K562 (cell line): Measurements from ENCODE around the gene SNX27. TPM values are rescaled to one million over a fixed set of nuclear protein-coding genes. Genes with fewer than 3 reads are reported as not detected.

Experiments
- ATAC-seq: fragments of 200-7000 bp; cut with Tn5 transposase; 3 replicates; pipeline ENCODE4 v1.9.1; 2020; ENCODE audit warnings: moderate library complexity
- BruUV-seq: library from RNA; stranded (reverse); fragments of 400-500 nt; replicated peaks from 2 replicates; lab custom pipeline; 2021; lab: Mats Ljungman, UMichigan
- CTCF ChIA-PET: fragments of 300-600 bp; formaldehyde crosslinking; extraction: SDS; loops from one replicate; lab custom pipeline; 2021; ENCODE audit warnings: low intra/inter-chr PET ratio; lab: Yijun Ruan, JAX
- POLR2A ChIA-PET: fragments of 300-600, 350-650 bp; sonication (Branson Sonifier 250); formaldehyde crosslinking; extraction: SDS; loops from one replicate; lab custom pipeline; 2021; ENCODE audit warnings: antibody characterized with exemption, inconsistent platforms; lab: Yijun Ruan, JAX
- DNase-seq, 4 experiments: peaks; one replicate each; pipeline versions ENCODE4 v3.0.0 to v3.0.0-alpha.2; 2011 to 2018; ENCODE audit warnings: low spot score in 3 of 4, mixed read lengths in 3 of 4; ENCODE audit errors: extremely low read depth in 1 of 4
- FAIRE-seq: peaks from 2 replicates; lab custom pipeline; 2011; peaks lifted over from hg19 to GRCh38; lab: Jason Lieb, UNC
- H2AFZ ChIP-seq: 2 replicates; pipeline ENCODE4 v1.6.0; 2011; ENCODE audit warnings: low read depth, low read length, control low read depth, inconsistent platforms
- H3K27ac ChIP-seq: fragments of 200-600 bp; 3 replicates; pipeline ENCODE4 v1.8.0; 2011; ENCODE audit warnings: low read depth, mild to moderate bottlenecking, control low read depth, inconsistent platforms, low read length, moderate library complexity, mixed read lengths; ENCODE audit errors: extremely low read depth
- H3K27me3 ChIP-seq, 2 experiments: fragments of 300-600 bp in 1 of 2; 2 replicates in 1 of 2; 3 replicates in 1 of 2; pipeline versions ENCODE4 v1.6.0 to v1.8.0; 2011; ENCODE audit warnings: inconsistent platforms in 2 of 2, low read length in 2 of 2, mild to moderate bottlenecking in 1 of 2, mixed read lengths in 1 of 2, moderate library complexity in 1 of 2; ENCODE audit not compliant: control insufficient read depth in 2 of 2, insufficient read depth in 2 of 2
- H3K36me3 ChIP-seq: fragments of 300-600 bp; 3 replicates; pipeline ENCODE4 v1.8.0; 2011; ENCODE audit warnings: mild to moderate bottlenecking, low read length, inconsistent platforms; ENCODE audit not compliant: control insufficient read depth, insufficient read depth
- H3K4me1 ChIP-seq, 2 experiments: fragments of 200-600 bp in 1 of 2; replicated peaks in 1 of 2; 2 replicates in 1 of 2; 3 replicates in 1 of 2; pipeline versions ENCODE4 v1.5.1 to v1.8.0; 2011; ENCODE audit warnings: inconsistent platforms in 2 of 2, low read length in 2 of 2, mild to moderate bottlenecking in 1 of 2, mixed read lengths in 1 of 2, moderate library complexity in 1 of 2; ENCODE audit not compliant: control insufficient read depth in 2 of 2, insufficient read depth in 2 of 2
- H3K4me2 ChIP-seq: 2 replicates; pipeline ENCODE4 v1.6.1; 2011; ENCODE audit warnings: low read length, control low read depth, inconsistent platforms, mixed read lengths; ENCODE audit not compliant: insufficient read depth
- H3K4me3 ChIP-seq: fragments of 200-600 bp; sonication (generic), shearing (Covaris generic); 2 replicates; pipeline ENCODE4 v1.5.1; 2016; ENCODE audit warnings: control low read depth, inconsistent platforms
- H3K79me2 ChIP-seq: fragments of 200-600 bp; 3 replicates; pipeline ENCODE4 v1.8.0; 2011; ENCODE audit warnings: low read length, inconsistent platforms; ENCODE audit not compliant: control insufficient read depth, insufficient read depth
- H3K9ac ChIP-seq, 2 experiments: 2 replicates each; pipeline versions ENCODE4 v1.6.0 to v1.6.1; 2011; ENCODE audit warnings: low read depth in 2 of 2, low read length in 2 of 2, control low read depth in 1 of 2, inconsistent platforms in 1 of 2, mild to moderate bottlenecking in 1 of 2, mixed read lengths in 1 of 2; ENCODE audit not compliant: insufficient read depth in 1 of 2
- H3K9me1 ChIP-seq: one replicate; pipeline ENCODE4 v1.6.0; 2011; ENCODE audit warnings: inconsistent platforms, mild to moderate bottlenecking, low read length, moderate library complexity; ENCODE audit not compliant: control insufficient read depth, insufficient read depth
- H3K9me3 ChIP-seq: replicated peaks from 2 replicates; pipeline ENCODE4 v1.5.1; 2011; ENCODE audit warnings: low read depth, low read length, inconsistent platforms; ENCODE audit not compliant: control insufficient read depth, insufficient read depth
- H4K20me1 ChIP-seq: replicated peaks from 2 replicates; pipeline ENCODE4 v1.6.1; 2011; ENCODE audit warnings: low read length, inconsistent platforms, mixed read lengths; ENCODE audit not compliant: control insufficient read depth, insufficient read depth
- CBX1 ChIP-seq: sonication (generic); IDR thresholded peaks from 2 replicates; pipeline ENCODE4 v1.6.1; 2016; ENCODE audit warnings: antibody characterized with exemption, low read depth, mild to moderate bottlenecking
- CHD2 ChIP-seq: IDR thresholded peaks from 2 replicates; pipeline ENCODE4 v1.6.1; 2011; ENCODE audit warnings: low read depth, low read length
- DMBX1 ChIP-seq: fragments of 250-450 bp; sonication (Bioruptor Pico); IDR thresholded peaks from 2 replicates; pipeline ENCODE4 v1.8.0; 2022; ENCODE audit warnings: inconsistent platforms, mild to moderate bottlenecking, moderate library complexity, borderline replicate concordance
- GTF2A2 ChIP-seq: IDR thresholded peaks from 2 replicates; pipeline ENCODE4 v1.6.1; 2016; ENCODE audit warnings: mild to moderate bottlenecking, missing genetic modification characterization, missing compliant biosample characterization
- HSF4 ChIP-seq: fragments of 250-450 bp; sonication (Bioruptor Pico); IDR thresholded peaks from 2 replicates; pipeline ENCODE4 v2.1.2; 2022; ENCODE audit warnings: mild to moderate bottlenecking, moderate library complexity, borderline replicate concordance
- ZBTB1 ChIP-seq: sonication (generic); formaldehyde crosslinking; IDR thresholded peaks from 2 replicates; pipeline ENCODE4 v1.8.1; 2023; ENCODE audit warnings: missing genetic modification reagents, low read depth, mild to moderate bottlenecking, borderline replicate concordance
- ZEB2 ChIP-seq: fragments of 450-650 bp; IDR thresholded peaks from 2 replicates; pipeline ENCODE4 v1.6.1; 2016
- ZFP30 ChIP-seq: fragments of 250-450 bp; sonication (Bioruptor Pico); IDR thresholded peaks from 2 replicates; pipeline ENCODE4 v1.8.0; 2022; ENCODE audit warnings: moderate library complexity, mild to moderate bottlenecking, inconsistent platforms, borderline replicate concordance
- ZNF239 ChIP-seq: fragments of 250-450 bp; sonication (Bioruptor Pico); IDR thresholded peaks from 2 replicates; pipeline ENCODE4 v1.4.0; 2020; ENCODE audit warnings: mild to moderate bottlenecking
- ZZZ3 ChIP-seq: fragments of 450-650 bp; IDR thresholded peaks from 2 replicates; pipeline ENCODE4 v1.6.1; 2016; ENCODE audit warnings: antibody characterized with exemption, mild to moderate bottlenecking, moderate library complexity
- WGBS: fragments of 100-300 bp; shearing (Covaris generic); methylation state at CpG from one replicate; pipeline ENCODE4 v1.1.6; 2016; ENCODE audit warnings: low coverage, mixed read lengths; ENCODE audit not compliant: insufficient coverage; ENCODE audit errors: missing lambda C conversion rate; 5-methylcytosine and 5-hydroxymethylcytosine counted together
- in situ Hi-C: fragments of 300-500 bp; cut with MboI; formaldehyde crosslinking; loops from 4 replicates; pipeline ENCODE4 v1.15.0; 2018; ENCODE audit warnings: inconsistent platforms, mixed read lengths
- intact Hi-C: fragments of 100-400 bp; cut with micrococcal nuclease; formaldehyde crosslinking; loops from 2 replicates; pipeline ENCODE4 v1.14.2; 2022
- polyA plus RNA-seq, 8 experiments: library from polyadenylated mRNA; depleted of rRNA in 4 of 8; stranded (reverse) in 5 of 8; unstranded in 3 of 8; fragments of >200 nt; fragmentation: Nextera tagmentation in 2 of 8; fragmentation: Illumina TruSeq in 1 of 8; extraction: Ambion mirVana in 2 of 8; extraction: Trizol in 1 of 8; gene quantifications; 2 replicates each; pipeline versions ENCODE4 v1.2.1 to v1.2.3, GENCODE V29; 2011 to 2014; ENCODE audit warnings: inconsistent platforms in 1 of 8, missing spikeins in 1 of 8
- total RNA-seq, 7 experiments: library from RNA; depleted of rRNA in 6 of 7; stranded (reverse); fragments of >200 nt in 6 of 7; fragmentation: Illumina TruSeq in 2 of 7; extraction: Trizol in 2 of 7; gene quantifications; 2 replicates each; pipeline versions ENCODE4 v1.2.1 to v1.2.3, GENCODE V29; 2011 to 2021; ENCODE audit warnings: low replicate concordance in 1 of 7
- TF ChIP-seq, protein P1 (sequence below): fragments of 250-450 bp; sonication (Bioruptor Pico); IDR thresholded peaks from 2 replicates; pipeline ENCODE4 v1.5.0; 2020; ENCODE audit warnings: mild to moderate bottlenecking, borderline replicate concordance
- TF ChIP-seq, protein P2 (sequence below): sonication (generic); formaldehyde crosslinking; IDR thresholded peaks from 2 replicates; pipeline ENCODE4 v1.8.0; 2022; ENCODE audit warnings: missing genetic modification reagents, mild to moderate bottlenecking, borderline replicate concordance
- TF ChIP-seq, protein P3 (sequence below): IDR thresholded peaks from 2 replicates; pipeline ENCODE4 v1.6.1; 2014; ENCODE audit warnings: antibody characterized with exemption

SNX27 gene
- total and polyA plus RNA-seq, 9 of the 15 experiments (the other 6 are each of a cell fraction or from before 2014, with no cell fraction given) = 4.5 to 18.7 (median 10.1) TPM

DNA sequence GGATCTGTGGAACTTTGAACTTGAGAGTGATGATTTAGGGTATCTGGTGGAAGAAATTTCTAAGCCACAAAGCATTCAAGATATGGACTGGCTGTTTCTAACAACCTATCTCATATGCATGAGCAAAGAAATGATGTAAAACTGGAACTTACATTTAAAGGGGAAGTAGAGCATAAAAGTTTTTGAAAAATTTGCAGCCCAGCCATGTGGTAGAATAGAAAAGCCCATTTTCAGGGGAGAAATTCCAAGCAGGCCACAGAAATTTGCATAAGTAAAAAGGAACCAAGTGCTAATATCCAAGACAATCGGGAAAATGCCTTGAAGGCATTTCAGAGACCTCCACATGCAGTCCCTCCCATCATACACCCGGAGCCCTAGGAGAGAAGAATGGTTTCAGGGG, 125.2 kb downstream of the SNX27 start:
- Histone ChIP-seq H3K36me3 (no peaks in the 10 kb centered on the region), H4K20me1 (no peaks in the 10 kb centered on the region), H3K4me2 (no peak overlapping the region), H3K9ac (no peak overlapping the region), H3K79me2 (no peaks in the 10 kb centered on the region), H3K27me3 (peaks cover 12 to 16% of the 10 kb centered on the region in 2 experiments), H2AFZ (no peak overlapping the region), H3K27ac (no peak overlapping the region), H3K4me1 (peaks cover 4 to 9% of the 10 kb centered on the region in 2 experiments; a peak in 4 of 5 replicates), H3K9me3 (peaks cover 11% of the 10 kb centered on the region), H3K4me3 (no peak overlapping the region), H3K9me1 (no peaks in the 10 kb centered on the region)
- intact Hi-C loops = loop anchor here (5.0 to 10.0 kb wide), 3 partner anchors 260 to 545 kb away; partner anchors contain the start of genes RFX5 and VPS72
- DNase-seq (no peak), FAIRE-seq (no peak), ATAC-seq (no peak)
- WGBS = 15% methylated on average over 2 of the region's 2 CpGs
- CTCF ChIA-PET = no interaction called here
- BruUV-seq = no TSS peak
- POLR2A ChIA-PET = interaction anchor here (0.5 kb wide), 1 partner anchor 443 kb away, joined by 3 read pairs; no protein-coding TSS in a partner anchor
- in situ Hi-C loops = loop anchor here (5.0 to 10.0 kb wide), 2 partner anchors 200 to 292 kb away; no protein-coding TSS in a partner anchor
- TF ChIP-seq HSF4 (CRISPR knock-in tag) (no peak), ZEB2 (no peak), DMBX1 (CRISPR knock-in tag) (no peak), ZNF239 (CRISPR knock-in tag) (no peak), GTF2A2 (tag) (no peak), ZZZ3 (no peak), ZFP30 (CRISPR knock-in tag) (no peak), CHD2 (no peak), ZBTB1 (no peak), CBX1 (no peak)
- TF ChIP-seq, protein P1, sequence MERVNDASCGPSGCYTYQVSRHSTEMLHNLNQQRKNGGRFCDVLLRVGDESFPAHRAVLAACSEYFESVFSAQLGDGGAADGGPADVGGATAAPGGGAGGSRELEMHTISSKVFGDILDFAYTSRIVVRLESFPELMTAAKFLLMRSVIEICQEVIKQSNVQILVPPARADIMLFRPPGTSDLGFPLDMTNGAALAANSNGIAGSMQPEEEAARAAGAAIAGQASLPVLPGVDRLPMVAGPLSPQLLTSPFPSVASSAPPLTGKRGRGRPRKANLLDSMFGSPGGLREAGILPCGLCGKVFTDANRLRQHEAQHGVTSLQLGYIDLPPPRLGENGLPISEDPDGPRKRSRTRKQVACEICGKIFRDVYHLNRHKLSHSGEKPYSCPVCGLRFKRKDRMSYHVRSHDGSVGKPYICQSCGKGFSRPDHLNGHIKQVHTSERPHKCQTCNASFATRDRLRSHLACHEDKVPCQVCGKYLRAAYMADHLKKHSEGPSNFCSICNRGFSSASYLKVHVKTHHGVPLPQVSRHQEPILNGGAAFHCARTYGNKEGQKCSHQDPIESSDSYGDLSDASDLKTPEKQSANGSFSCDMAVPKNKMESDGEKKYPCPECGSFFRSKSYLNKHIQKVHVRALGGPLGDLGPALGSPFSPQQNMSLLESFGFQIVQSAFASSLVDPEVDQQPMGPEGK = no peak
- TF ChIP-seq, protein P2, sequence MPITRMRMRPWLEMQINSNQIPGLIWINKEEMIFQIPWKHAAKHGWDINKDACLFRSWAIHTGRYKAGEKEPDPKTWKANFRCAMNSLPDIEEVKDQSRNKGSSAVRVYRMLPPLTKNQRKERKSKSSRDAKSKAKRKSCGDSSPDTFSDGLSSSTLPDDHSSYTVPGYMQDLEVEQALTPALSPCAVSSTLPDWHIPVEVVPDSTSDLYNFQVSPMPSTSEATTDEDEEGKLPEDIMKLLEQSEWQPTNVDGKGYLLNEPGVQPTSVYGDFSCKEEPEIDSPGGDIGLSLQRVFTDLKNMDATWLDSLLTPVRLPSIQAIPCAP = no peak
- TF ChIP-seq, protein P3, sequence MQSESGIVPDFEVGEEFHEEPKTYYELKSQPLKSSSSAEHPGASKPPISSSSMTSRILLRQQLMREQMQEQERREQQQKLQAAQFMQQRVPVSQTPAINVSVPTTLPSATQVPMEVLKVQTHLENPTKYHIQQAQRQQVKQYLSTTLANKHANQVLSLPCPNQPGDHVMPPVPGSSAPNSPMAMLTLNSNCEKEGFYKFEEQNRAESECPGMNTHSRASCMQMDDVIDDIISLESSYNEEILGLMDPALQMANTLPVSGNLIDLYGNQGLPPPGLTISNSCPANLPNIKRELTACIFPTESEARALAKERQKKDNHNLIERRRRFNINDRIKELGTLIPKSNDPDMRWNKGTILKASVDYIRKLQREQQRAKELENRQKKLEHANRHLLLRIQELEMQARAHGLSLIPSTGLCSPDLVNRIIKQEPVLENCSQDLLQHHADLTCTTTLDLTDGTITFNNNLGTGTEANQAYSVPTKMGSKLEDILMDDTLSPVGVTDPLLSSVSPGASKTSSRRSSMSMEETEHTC = no peak
